Adrenal gland (tissue), 12 donors: ENCODE data around the gene BLID. TPM values are rescaled to one million over a fixed set of nuclear protein-coding genes. Genes with fewer than 3 reads are reported as not detected.

Experiments
- DNase-seq, 7 donors: peaks; one replicate each; pipeline ENCODE4 v3.0.0-alpha.2; 2019 to 2020
- H3K27ac ChIP-seq, 5 donors: fragments of 200-600 bp; sonication (generic) in 4 of 5; 1 replicate in 3 of 5; 2 replicates in 2 of 5; pipeline versions ENCODE4 v1.5.1 to v1.8.0; 2016 to 2020; ENCODE audit warnings: mild to moderate bottlenecking in 1 of 5
- H3K27me3 ChIP-seq: fragments of 200-600 bp; 2 replicates; pipeline ENCODE4 v1.8.0; 2021
- H3K36me3 ChIP-seq, 2 donors: fragments of 200-600 bp; replicated peaks in 1 of 2; 1 replicate in 1 of 2; 2 replicates in 1 of 2; pipeline versions ENCODE4 v1.5.1 to v1.8.0; 2018 to 2022
- H3K4me1 ChIP-seq, 2 donors: fragments of 200-600 bp; replicated peaks in 1 of 2; 1 replicate in 1 of 2; 2 replicates in 1 of 2; pipeline versions ENCODE4 v1.5.1 to v1.8.0; 2018 to 2021
- H3K4me3 ChIP-seq, 4 donors: fragments of 200-600 bp; sonication (generic) in 3 of 4; one replicate each; pipeline ENCODE4 v1.5.1; 2016 to 2018
- H3K9me3 ChIP-seq, 3 donors: fragments of 200-600 bp; sonication (generic) in 1 of 3; replicated peaks in 1 of 3; 1 replicate in 2 of 3; 2 replicates in 1 of 3; pipeline versions ENCODE4 v1.5.1 to v1.8.0; 2016 to 2021
- CTCF ChIP-seq, 6 experiments: fragments of 450-650 bp in 4 of 6; fragments of 200-600 bp in 2 of 6; sonication (generic) in 1 of 6; IDR thresholded peaks; 1 replicate in 5 of 6; 2 replicates in 1 of 6; pipeline versions ENCODE4 v1.5.1 to v1.8.0; 2016 to 2021; ENCODE audit warnings: antibody characterized with exemption in 6 of 6, mild to moderate bottlenecking in 2 of 6, moderate library complexity in 1 of 6
- POLR2A ChIP-seq, 2 donors: fragments of 450-650 bp; IDR thresholded peaks; one replicate each; pipeline ENCODE4 v1.6.1; 2017; ENCODE audit warnings: antibody characterized with exemption in 2 of 2, mild to moderate bottlenecking in 2 of 2, moderate library complexity in 1 of 2
- WGBS, 4 donors: extraction: QIAGEN DNeasy Blood & Tissue Kit in 2 of 4; methylation state at CpG; one replicate each; pipeline versions ENCODE4 v1.1.5 to v1.1.7; 2013 to 2017; 5-methylcytosine and 5-hydroxymethylcytosine counted together
- intact Hi-C, 2 donors: fragments of 100-400 bp; cut with DNase I; formaldehyde crosslinking; loops; one replicate each; pipeline versions ENCODE4 v1.14.1 to v1.15.0; 2022 to 2023
- polyA plus RNA-seq, 3 donors: library from polyadenylated mRNA; stranded (reverse); fragments of 200-250 nt in 2 of 3; fragments of 350-450 nt in 1 of 3; fragmentation: Illumina TruSeq in 1 of 3; extraction: RNeasy Lipid Tissue Mini Kit (QIAGEN cat#74804) in 1 of 3; gene quantifications; one replicate each; pipeline ENCODE4 v1.2.3, GENCODE V29; 2013 to 2014
- total RNA-seq, 9 donors: library from RNA; depleted of rRNA in 4 of 9; stranded (reverse); fragments of >200 nt in 4 of 9; fragments of 120-200 nt in 1 of 9; fragmentation: NEBNext Ultra II Directional in 1 of 9; extraction: Animal tissue kit (Norgen Biotek cat#: 25700) in 1 of 9; gene quantifications; one replicate each; pipeline versions ENCODE4 v1.1.0 to v1.2.4, GENCODE V29; 2013 to 2023
- donor health status: healthy with polysubstance abuse.
- donor health status: Bipolar disorder and iron deficiency.
- donor health status: DM: yes; HTN: yes; CAD: no.
- donor health status: DM: no; HTN: no; CAD: no.
- donor health status: DM: no; HTN: no; CAD: no.
- donor health status: DM: yes; HTN: yes; CAD: no.

Gene BLID
- total and polyA plus RNA-seq, 12 donors, result 0.27 to 5.9 (median 0.50) TPM; not detected in 7

DNA sequence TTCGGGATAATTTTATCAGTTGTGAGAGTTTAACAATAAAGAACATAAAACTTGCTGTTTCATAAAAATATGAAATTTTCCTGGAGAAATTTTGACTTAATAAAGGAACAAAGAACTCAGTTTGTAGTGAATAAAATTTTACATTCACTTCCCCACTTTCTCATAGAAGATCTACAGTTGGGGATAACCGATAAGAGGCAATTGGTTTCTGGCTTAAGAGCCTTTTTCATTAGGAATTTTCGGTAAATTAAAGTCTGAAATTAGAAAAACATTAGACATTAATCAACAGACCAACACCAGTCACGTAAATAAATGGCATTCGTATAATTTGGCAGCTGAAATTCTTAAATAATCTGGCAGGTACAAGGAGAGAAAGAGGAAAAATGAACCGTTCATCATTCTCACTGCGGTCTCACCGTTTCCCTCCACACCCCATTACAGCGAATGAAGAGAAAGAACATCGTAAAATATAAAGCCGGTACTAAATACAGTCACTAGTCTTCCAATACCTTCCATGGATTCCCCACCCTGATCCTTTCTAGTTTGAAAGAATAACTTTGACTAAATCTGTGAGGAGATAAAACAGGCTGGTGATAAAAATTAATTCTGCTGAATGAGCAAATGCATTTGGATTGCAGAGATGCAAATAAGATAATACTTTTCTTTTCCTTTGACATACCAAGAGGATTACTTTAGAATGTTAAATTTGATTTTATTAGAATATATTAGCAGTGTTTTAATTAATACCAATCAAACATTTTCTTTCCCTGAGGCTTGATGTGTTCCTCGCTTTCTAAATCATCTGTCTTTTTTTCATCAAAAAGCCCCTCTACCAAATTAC is 19.5 kb downstream of the BLID start:
- Histone ChIP-seq H3K27ac (peak overlapping the region in 2 of 5 donors; percentile 54 to 89), H3K27me3 (no peaks in the 10 kb centered on the region), H3K36me3 (no peaks in the 10 kb centered on the region), H3K9me3 (no peaks in the 10 kb centered on the region), H3K4me3 (peak overlapping the region in 1 of 4 donors; percentile 47), H3K4me1 (peaks cover 0 to 4% of the 10 kb centered on the region in 2 donors)
- intact Hi-C loops, result no loop called here
- WGBS, 4 donors, result 77 to 87% (median 84%) methylated on average over 12 of the region's 12 CpGs
- DNase-seq, result no peak
- no peak for TF ChIP-seq CTCF (IDR thresholded peaks at IDR 0.05)
- TF ChIP-seq POLR2A (IDR thresholded peaks at IDR 0.05), result no peak

DNA sequence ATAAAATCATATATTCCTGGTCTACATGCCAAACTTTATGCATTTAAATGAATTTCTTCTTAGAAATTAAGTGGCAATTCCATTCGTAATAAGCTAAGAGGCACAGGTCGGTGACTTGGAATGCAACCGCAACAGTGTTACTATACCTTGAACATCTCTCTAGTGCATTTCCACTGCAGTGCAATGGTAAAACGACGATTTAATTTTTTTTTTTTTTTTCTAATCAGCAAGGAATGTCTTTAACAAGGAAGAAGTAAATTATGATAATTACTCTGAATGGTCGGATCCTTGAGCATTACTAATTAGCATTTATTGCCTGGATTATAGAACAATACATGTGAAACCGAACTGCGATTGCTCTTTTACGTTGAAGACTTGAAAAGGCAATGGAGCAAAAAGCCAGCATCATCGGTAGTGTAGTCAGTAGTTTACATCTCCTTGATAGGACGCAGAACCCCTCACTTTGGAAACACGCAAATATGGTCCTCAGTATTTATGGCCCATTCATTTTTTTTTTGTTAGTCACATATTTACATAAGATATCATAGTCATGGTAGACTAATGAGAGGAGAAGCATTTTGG is 20.2 kb downstream of the BLID start:
- intact Hi-C loops, result no loop called here
- no peak for TF ChIP-seq POLR2A (IDR thresholded peaks at IDR 0.05)
- TF ChIP-seq CTCF (IDR thresholded peaks at IDR 0.05), result no peak

DNA sequence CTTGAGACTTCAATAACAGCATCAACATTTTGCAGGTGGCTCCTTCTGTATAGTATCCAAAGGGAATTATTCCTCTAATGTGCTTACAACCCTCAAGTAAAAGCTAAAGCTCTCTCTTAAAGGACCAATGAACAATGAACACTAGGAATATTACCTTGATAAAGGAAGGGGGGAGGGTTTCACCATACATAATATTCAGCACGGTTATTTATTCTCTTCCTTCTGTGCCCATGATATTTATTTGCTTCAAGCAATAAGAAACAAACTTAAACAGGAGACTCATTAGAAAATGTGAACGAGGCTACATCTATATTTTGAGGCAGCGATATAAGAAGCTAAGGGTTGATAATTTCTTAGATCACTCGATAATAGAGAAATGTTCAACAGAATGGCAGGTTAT is 21.2 kb downstream of the BLID start:
- Histone ChIP-seq H3K9me3 (no peaks in the 10 kb centered on the region), H3K27me3 (no peaks in the 10 kb centered on the region), H3K4me1 (peaks cover 0 to 4% of the 10 kb centered on the region in 2 donors), H3K27ac (no peak overlapping the region), H3K4me3 (no peak overlapping the region), H3K36me3 (no peaks in the 10 kb centered on the region)
- 84 to 87% (median 85%) methylated on average over 4 of the region's 4 CpGs for WGBS, 4 donors
- intact Hi-C loops, result no loop called here
- DNase-seq, result no peak
- TF ChIP-seq POLR2A (IDR thresholded peaks at IDR 0.05), result no peak
- no peak for TF ChIP-seq CTCF (IDR thresholded peaks at IDR 0.05)

More for the DNA sequence above, 20.2 kb downstream of the BLID start:
- Histone ChIP-seq H3K4me1 (peaks cover 0 to 4% of the 10 kb centered on the region in 2 donors), H3K9me3 (no peaks in the 10 kb centered on the region), H3K4me3 (peak overlapping the region in 1 of 4 donors; percentile 47), H3K36me3 (no peaks in the 10 kb centered on the region), H3K27me3 (no peaks in the 10 kb centered on the region), H3K27ac (peak overlapping the region in 1 of 5 donors; percentile 13)
- 81 to 86% (median 84%) methylated on average over 12 of the region's 12 CpGs for WGBS, 4 donors
- no peak for DNase-seq

DNA sequence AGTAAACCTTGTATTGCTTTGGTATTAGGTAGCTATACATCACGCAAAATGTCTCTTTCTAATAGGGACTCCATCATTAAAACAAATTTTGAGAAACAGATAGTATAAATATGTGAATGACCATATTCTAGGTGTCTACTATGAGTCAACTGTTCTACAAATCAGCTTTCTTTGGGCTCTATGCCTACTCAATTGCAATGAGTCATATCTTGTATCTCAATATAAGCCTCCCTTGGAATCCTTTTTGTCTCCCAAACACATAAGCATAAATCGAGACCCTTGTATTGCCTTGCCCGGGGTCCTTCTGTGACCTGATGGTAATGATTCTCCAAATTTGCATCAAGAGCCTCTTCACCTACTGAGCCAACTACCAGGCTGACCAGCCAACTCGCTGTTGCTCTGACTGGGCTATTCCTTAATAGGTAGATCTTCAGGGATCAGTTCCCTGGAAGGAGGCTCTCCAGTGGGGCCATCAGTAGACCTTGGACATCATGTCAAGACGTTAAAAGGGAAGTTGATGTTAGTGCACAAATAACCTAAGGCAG is 22.2 kb downstream of the BLID start:
- no peaks in the 10 kb centered on the region for H3K9me3 ChIP-seq
- 77 to 93% (median 87%) methylated on average over 5 of the region's 5 CpGs for WGBS, 4 donors
- peaks cover 0 to 4% of the 10 kb centered on the region in 2 donors for H3K4me1 ChIP-seq
- no peak for TF ChIP-seq CTCF (IDR thresholded peaks at IDR 0.05)
- no peak for TF ChIP-seq POLR2A (IDR thresholded peaks at IDR 0.05)
- no peaks in the 10 kb centered on the region for H3K27me3 ChIP-seq
- no peaks in the 10 kb centered on the region for H3K36me3 ChIP-seq
- H3K4me3 ChIP-seq, result no peak overlapping the region
- intact Hi-C loops, result no loop called here
- DNase-seq, result no peak
- H3K27ac ChIP-seq, result no peak overlapping the region
